NB4 (cell line): ENCODE measurements around the gene CCNE1.

Experiments used
- MYC ChIP-seq: IDR thresholded peaks from 2 replicates; pipeline ENCODE4 v1.6.1; 2011; ENCODE audit warnings: low read depth, low read length
- POLR2A ChIP-seq: IDR thresholded peaks from 2 replicates; pipeline ENCODE4 v1.6.1; 2011; ENCODE audit warnings: mild to moderate bottlenecking; ENCODE audit not compliant: insufficient read length; ENCODE audit errors: extremely low read depth
- TF ChIP-seq, protein P1 (sequence below): IDR thresholded peaks from one replicate; pipeline ENCODE4 v1.5.1; 2012; ENCODE audit warnings: low read depth, low read length
- TF ChIP-seq, protein P2 (sequence below): IDR thresholded peaks from 2 replicates; pipeline ENCODE4 v1.6.1; 2011; ENCODE audit warnings: low read depth, low read length

DNA sequence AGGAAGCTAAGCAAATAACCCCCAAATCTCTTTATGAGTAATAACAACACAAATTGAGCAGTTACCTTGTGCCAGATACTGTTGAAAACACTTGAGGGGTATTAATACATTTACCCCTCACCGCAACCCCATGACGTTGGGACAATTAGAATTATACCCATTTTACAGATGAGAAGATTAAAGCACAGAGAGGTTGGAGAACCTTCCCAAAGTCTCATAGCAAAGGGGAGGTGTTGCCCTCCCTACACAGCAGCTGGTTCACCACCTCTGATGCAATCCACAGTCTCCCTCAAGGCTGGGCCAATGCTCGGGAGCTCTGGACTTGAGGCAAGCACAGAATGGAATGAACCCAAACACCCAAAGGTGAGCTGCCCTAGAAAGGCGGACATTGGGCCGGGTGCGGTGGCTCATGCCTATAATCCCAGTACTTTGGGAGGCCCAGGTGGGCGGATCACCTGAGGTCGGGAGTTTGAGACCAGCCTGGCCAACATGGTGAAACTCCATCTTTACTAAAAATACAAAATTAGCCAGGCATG is 3.9 kb upstream of the CCNE1 start:
- TF ChIP-seq, protein P1, sequence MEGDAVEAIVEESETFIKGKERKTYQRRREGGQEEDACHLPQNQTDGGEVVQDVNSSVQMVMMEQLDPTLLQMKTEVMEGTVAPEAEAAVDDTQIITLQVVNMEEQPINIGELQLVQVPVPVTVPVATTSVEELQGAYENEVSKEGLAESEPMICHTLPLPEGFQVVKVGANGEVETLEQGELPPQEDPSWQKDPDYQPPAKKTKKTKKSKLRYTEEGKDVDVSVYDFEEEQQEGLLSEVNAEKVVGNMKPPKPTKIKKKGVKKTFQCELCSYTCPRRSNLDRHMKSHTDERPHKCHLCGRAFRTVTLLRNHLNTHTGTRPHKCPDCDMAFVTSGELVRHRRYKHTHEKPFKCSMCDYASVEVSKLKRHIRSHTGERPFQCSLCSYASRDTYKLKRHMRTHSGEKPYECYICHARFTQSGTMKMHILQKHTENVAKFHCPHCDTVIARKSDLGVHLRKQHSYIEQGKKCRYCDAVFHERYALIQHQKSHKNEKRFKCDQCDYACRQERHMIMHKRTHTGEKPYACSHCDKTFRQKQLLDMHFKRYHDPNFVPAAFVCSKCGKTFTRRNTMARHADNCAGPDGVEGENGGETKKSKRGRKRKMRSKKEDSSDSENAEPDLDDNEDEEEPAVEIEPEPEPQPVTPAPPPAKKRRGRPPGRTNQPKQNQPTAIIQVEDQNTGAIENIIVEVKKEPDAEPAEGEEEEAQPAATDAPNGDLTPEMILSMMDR: no peak
- TF ChIP-seq, protein P2, sequence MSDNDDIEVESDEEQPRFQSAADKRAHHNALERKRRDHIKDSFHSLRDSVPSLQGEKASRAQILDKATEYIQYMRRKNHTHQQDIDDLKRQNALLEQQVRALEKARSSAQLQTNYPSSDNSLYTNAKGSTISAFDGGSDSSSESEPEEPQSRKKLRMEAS: no peak
- no peak for TF ChIP-seq POLR2A
- TF ChIP-seq MYC: no peak
